ENCODE data around the gene TRIM51.
"Not testable (repeated sequence)": the region's sequence is repeated elsewhere in the genome, so short reads cannot be mapped to it uniquely, and the experiment has no call there.

Gene TRIM51, protein sequence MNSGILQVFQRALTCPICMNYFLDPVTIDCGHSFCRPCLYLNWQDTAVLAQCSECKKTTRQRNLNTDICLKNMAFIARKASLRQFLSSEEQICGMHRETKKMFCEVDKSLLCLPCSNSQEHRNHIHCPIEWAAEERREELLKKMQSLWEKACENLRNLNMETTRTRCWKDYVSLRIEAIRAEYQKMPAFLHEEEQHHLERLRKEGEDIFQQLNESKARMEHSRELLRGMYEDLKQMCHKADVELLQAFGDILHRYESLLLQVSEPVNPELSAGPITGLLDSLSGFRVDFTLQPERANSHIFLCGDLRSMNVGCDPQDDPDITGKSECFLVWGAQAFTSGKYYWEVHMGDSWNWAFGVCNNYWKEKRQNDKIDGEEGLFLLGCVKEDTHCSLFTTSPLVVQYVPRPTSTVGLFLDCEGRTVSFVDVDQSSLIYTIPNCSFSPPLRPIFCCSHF

DNA sequence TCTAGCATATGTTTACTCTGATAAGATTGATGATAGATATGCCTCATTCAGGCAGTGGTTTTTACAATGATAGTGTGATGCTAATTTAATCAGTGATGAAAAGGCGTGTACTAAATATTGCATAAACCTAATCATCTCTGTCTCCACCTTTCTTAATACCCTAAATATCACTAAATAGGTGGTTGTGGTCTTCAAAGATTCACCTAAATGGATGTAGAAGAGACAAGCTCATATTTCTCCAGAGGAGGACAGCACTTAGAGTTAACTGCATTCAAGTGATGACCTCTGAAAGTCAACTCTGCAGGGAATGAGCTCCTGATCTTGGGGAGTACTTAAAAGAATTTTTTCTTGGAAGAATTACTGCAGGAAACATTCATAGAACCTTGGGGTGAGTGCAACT lies at the start of gene TRIM51:
TRIM51 (plus strand) TSS at position 301 of the 400 bp plus-strand sequence. CDS start 2,132 bp downstream, outside the sequence.
- not testable (repeated sequence) for DNase-seq

DNA sequence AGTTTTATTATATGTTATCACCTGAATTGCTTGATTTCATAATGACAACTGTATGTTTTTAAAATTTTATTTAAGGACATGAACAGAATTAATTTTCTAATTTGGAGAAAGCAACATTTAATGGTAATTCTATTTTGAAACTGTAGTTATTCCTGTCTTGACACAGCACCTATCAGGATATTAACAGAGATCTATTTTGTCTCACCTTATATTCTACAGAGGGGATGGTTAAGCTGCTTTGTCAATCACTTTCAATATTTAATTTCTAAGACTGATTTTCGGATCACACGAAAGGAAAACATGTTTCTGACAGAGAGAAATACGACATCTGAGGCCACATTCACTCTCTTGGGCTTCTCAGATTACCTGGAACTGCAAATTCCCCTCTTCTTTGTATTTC lies 44.6 kb upstream of the TRIM51 start, which contains the start of gene OR5D16:
OR5D16 (plus strand) TSS at position 301 of the 400 bp plus-strand sequence; CDS start at position 301, 0 bp downstream.
- no peak for DNase-seq

DNA sequence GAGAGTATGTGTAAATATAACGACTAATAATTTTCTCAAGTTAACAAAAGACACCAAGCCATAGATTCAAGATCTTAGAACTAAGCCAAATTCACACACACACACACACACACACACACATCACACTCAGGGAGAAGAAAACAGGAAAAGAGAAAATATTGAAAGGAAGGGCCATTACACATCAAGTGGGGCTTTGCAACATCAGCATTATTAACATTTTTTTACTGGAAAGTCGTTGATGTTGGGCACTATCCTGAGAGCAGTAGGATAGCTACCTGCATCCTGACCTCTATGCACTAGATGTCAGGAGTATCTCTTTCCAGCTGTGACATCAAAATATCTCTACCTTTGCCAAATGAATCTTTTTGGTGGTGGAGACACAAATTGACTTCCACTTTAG lies 35.6 kb upstream of the TRIM51 start:
- DNase-seq = no peak

DNA sequence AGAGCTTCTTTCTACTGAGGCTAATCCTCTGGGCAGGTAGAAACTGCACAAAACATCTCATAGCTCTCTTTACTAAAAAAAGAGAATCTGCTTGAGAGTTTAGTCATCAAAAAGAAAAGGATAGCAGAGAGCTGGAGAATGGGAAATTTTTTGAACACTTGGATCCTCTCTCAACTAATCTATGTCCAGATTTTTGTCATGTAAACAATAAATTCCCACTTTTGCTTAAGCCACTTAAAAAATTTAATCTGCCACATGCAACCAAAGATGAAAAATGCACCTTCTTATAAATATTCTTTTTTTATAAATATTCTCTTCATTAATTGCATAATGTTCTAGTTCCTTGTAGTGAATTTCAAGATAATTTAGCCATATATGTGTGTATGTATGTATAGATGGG lies 34.1 kb upstream of the TRIM51 start:
- no peak for DNase-seq

DNA sequence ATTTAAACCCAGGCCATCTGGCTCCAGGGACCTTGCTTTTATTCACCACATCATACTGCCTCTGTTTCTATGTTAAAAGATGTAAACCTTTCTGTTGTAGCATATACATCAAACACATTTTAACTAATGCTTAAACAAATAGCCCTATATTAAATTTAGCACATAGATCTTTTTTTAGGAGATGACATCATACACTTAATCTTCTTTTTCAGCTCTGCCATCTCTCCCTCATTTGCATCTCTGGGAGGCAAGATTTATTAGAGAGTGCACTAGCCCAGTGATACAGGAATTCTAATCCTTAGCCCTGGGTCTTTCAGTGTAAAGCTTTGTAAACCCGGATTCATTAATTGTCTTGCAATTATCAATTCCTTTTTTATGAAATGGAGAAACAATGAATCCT lies 31.0 kb upstream of the TRIM51 start:
- DNase-seq = no peak

DNA sequence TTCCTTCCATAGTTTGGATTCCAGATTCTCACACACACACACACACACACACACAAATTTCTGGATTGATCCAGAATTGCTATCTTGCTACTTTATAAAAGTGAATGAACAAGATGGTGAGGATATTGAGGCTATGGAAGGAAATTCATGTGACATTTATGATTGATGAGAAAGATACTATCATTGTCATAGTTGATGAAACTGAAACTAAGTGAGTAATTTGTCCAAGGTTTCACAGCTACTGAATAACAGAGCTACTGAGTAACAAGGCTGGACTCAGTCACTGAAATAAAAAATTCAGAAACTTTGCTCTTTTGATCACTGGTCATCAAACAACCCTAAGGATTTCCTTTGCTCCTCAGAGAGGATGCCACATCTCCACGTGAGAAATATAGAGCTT lies 28.4 kb upstream of the TRIM51 start:
- no peak for DNase-seq

DNA sequence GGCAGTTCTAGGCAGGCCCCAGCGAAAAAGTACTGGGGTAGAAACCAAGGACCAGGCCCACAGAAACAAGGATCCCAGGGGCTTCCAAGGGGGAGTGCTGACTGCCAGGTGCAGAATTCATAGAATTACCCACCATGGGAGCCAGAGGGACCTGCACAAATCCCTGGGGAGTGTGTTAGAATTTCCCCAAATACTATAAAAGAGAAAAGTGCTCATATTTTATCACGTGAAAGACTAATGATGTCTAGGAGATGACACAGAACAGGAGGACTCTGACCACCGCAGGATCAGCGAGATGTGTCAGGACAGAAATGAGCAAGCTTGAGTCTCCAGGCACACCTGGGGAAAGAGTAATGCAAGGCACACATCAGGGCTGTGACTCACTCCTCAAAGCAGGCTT lies 15.7 kb upstream of the TRIM51 start:
- DNase-seq = not testable (repeated sequence)

DNA sequence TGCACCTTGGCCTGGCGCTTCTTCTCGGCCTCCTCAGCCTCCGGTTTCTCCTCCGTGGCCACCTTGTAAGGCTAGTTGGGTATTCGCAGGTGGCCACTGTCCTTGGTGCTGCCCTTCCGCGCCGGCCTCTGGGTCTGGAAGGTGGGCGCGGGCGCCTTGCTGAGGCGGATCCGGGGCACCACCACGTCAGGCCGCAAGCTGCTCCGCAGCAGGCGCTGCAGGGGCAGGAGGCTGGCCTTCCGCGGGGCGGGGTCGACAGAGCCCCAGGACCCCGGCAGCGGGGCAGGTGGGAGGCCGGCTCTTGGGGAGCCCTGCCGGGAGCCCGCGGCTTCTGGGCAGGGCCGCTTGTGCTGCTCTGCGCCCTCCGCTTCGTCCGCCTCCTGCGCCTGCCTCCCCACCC lies 10.4 kb upstream of the TRIM51 start:
- not testable (repeated sequence) for DNase-seq

DNA sequence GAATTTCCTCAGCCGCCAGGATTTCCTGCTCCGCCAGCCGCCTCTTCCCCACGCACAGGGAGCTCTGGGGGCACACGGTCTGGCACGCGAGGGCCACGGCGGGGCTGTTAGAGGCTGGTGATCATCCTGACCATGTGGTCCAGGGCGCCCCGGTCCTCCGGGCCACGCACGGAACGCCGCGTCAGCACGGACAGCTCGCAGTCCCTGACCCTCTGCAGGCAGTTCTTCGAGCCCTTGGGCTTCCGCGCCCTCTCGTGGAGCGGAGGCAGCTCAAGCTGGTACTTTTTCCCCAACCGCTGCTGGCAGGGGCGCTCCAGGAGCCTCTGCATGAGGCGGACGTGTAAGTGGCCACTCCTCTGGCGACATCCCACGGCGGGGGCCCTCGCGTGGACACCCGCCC lies 10.0 kb upstream of the TRIM51 start:
- not testable (repeated sequence) for DNase-seq

DNA sequence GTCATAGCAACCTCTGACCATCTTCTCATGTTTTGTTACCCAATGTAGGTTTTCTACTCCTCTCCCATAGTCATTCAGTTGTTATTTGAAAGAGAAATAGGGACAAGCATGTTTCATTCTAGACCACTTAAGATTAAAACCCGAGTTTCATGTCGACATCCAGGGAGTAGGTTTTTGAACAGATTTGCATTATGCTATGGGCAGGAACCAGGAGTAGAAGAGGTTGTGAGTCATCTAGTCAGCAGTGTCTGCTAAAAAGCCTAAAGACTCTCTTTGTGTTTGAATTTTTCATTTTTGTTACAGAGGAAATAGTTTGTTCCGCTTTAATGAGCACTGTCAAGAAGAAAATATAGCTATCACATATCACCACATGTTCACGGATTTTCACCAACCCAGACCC lies 1.9 kb downstream of the TRIM51 start:
- not testable (repeated sequence) for DNase-seq

DNA sequence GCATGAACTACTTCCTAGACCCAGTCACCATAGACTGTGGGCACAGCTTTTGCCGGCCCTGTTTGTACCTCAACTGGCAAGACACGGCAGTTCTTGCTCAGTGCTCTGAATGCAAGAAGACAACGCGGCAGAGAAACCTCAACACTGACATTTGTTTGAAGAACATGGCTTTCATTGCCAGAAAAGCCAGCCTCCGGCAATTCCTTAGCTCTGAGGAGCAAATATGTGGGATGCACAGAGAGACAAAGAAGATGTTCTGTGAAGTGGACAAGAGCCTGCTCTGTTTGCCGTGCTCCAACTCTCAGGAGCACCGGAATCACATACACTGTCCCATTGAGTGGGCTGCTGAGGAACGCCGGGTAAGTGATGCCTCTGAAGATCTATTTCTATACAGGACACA lies 2.4 kb downstream of the TRIM51 start:
- not testable (repeated sequence) for DNase-seq

DNA sequence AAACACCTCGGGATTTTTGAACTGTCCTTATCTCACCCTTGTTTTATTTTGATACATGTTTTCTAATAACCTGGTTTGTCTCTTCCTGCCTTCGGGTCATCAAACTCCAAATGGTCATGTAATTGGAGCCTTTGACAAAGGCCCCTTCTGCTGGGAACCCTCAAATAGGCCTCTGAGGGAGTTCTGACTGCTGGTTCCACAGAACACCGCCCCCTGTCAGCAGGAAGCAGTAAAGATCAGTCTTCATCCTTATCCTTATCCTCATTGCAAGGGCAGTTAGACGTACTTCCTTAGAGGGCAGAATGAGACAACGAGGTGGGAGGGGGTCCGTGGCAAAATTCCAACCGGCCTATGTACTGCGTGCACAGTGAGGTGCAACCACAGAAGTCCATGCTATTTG lies 12.1 kb downstream of the TRIM51 start:
- no peak for DNase-seq

DNA sequence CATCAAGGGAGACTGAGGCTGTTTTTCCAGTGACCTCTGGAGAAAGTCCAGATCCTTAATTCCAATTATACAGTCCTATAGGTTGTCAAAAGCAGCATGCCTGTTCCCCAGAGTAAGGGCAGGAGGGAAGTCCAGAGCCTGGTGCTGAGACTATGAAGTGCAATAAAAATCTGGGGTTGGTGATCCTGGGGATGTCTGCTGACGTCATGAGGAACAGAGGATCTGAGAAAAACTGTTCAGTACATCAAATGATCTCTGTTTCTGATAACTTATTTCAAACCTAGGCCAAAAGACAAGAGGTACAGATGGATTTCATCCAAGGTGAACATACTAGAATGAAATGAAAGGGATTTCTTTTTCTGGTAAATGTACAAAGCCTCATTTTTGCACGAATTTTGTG lies 19.2 kb downstream of the TRIM51 start:
- DNase-seq = no peak

DNA sequence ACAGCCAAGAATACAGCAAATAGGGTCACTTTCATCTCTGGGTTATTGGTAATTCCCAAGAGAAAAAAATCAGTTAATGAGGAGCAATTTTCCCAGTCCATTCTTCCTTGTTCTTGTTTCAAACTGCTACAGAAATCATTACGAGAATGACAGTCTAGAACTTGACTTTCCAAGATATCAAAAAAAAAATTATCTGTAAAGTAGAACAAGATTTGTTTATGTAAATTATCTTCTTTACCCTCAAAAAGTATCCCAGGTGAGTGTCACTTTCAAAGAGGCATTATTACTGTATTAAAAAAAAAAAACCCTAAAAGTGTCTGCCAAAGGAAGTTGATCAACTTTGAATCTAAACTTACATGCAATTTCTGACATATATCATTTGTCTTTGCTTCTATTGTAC lies 31.4 kb downstream of the TRIM51 start, which contains the start of gene OR5W2:
OR5W2 (minus strand) TSS at position 101 of the 400 bp plus-strand sequence; CDS start at position 101, 0 bp downstream.
- no peak for DNase-seq

DNA sequence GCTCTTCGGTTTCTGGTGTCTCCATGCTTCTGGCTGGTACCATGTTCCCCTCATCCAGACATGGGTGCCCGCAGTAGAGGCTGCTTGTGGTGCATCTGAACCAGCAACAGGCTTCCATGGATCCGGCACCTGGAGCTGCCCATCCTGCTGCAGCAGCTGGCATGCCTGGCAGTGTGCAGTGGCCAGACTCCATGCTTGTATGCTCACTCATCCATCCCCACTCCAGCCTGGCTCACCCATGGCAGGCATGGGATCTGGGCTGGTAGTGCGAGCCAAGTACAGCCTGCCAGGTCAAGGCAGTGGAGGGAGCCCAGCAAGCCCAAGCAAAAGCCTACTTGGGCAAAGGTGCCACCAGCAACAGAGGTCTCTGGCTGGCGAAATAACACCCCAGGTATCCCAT lies 37.4 kb downstream of the TRIM51 start:
- DNase-seq = no peak

DNA sequence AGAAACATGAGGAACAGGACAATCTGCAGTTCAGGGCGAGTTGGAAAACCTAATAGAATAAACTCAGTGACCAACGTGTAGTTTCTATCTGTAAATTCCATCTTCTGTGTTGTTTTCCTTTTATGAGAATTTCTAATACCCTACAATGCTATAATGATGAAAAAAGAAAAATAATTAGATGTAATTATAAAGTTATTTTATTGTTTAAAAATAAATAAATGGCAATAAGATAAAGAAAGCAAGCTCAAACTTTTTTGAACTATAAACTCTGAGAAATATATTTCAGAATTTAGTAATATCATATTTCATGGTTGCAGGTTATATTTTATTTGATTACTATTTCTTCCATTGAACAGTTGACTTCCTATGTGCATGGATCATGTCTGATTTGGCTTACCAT lies 53.2 kb downstream of the TRIM51 start, which contains the start of gene OR5I1:
OR5I1 (minus strand) TSS at position 101 of the 400 bp plus-strand sequence; CDS start at position 101, 0 bp downstream.
- DNase-seq = no peak

Data from activated T-cell treated with anti-CD3 and anti-CD28 coated beads, Interleukin-2, amount 50 U/mL, for 1 hour (primary cell).